PC-9 (cell line): ENCODE data around the gene GAS1.

Source experiments
- EZH2 ChIP-seq: fragments of 200-600 bp; sonication (generic); IDR thresholded peaks from 2 replicates; pipeline ENCODE4 v1.8.0; 2017; ENCODE audit warnings: antibody characterized with exemption, low read depth
- TF ChIP-seq, protein P1 (sequence below): fragments of 200-600 bp; sonication (generic); conservative IDR thresholded peaks from 2 replicates; pipeline ENCODE4 v1.6.1; 2017; ENCODE audit warnings: mixed run types, antibody characterized with exemption, mild to moderate bottlenecking, moderate library complexity

DNA sequence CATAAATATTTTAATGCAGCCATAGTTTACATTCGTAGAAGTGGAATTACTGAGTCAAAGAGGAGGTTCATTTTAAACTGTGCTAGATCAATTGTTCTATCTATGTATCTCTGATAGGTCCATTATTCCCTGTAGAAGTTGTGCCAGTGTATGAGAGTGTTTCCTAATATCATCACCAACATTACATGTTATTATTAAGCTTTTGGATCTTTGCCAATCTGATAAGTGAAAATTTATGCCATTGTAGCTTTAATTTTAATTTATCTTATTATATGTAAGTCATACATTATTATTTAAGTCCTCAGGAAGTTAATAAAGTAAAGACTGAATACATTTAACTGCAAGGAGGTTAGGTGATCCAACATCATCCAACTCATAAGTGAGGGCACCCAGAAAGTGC is 10.9 kb upstream of the GAS1 start:
- TF ChIP-seq, protein P1, sequence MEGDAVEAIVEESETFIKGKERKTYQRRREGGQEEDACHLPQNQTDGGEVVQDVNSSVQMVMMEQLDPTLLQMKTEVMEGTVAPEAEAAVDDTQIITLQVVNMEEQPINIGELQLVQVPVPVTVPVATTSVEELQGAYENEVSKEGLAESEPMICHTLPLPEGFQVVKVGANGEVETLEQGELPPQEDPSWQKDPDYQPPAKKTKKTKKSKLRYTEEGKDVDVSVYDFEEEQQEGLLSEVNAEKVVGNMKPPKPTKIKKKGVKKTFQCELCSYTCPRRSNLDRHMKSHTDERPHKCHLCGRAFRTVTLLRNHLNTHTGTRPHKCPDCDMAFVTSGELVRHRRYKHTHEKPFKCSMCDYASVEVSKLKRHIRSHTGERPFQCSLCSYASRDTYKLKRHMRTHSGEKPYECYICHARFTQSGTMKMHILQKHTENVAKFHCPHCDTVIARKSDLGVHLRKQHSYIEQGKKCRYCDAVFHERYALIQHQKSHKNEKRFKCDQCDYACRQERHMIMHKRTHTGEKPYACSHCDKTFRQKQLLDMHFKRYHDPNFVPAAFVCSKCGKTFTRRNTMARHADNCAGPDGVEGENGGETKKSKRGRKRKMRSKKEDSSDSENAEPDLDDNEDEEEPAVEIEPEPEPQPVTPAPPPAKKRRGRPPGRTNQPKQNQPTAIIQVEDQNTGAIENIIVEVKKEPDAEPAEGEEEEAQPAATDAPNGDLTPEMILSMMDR: no peak
- no peak for TF ChIP-seq EZH2
